Lower leg skin (tissue), 4 donors: ENCODE data around the gene LDLR. TPM values are rescaled to one million over a fixed set of nuclear protein-coding genes. Genes with fewer than 3 reads are reported as not detected.
"Not testable (repeated sequence)": the region's sequence is repeated elsewhere in the genome, so short reads cannot be mapped to it uniquely, and the experiment has no call there.

Experiments
- DNase-seq, 2 donors: peaks; one replicate each; pipeline ENCODE4 v3.0.0-alpha.2; 2019; ENCODE audit warnings: low spot score in 2 of 2
- H3K4me3 ChIP-seq: fragments of 200-600 bp; sonication (generic); 2 replicates; pipeline ENCODE4 v1.5.1; 2017; ENCODE audit warnings: mild to moderate bottlenecking, low read depth; ENCODE audit not compliant: poor library complexity, severe bottlenecking
- CTCF ChIP-seq, 3 donors: fragments of 450-650 bp; IDR thresholded peaks; one replicate each; pipeline ENCODE4 v1.5.1; 2016; ENCODE audit warnings: antibody characterized with exemption in 3 of 3, mild to moderate bottlenecking in 3 of 3, moderate library complexity in 2 of 3
- POLR2A ChIP-seq, 2 donors: fragments of 450-650 bp; IDR thresholded peaks; one replicate each; pipeline ENCODE4 v1.6.1; 2016 to 2017; ENCODE audit warnings: antibody characterized with exemption in 2 of 2, mild to moderate bottlenecking in 1 of 2, moderate library complexity in 1 of 2
- WGBS, 2 donors: methylation state at CpG; one replicate each; pipeline ENCODE4 v1.1.5; 2018; 5-methylcytosine and 5-hydroxymethylcytosine counted together
- intact Hi-C: fragments of 100-400 bp; cut with DNase I; formaldehyde crosslinking; loops from one replicate; pipeline ENCODE4 v1.15.0; 2023; ENCODE audit warnings: low total_unique reads
- total RNA-seq, 4 donors: library from RNA; depleted of rRNA; stranded (reverse); fragments of >200 nt; gene quantifications; one replicate each; pipeline ENCODE4 v1.1.0, GENCODE V29; 2016

The LDLR gene
- total RNA-seq, 4 donors from 2014 or later = 48.7 to 62.8 (median 58.7) TPM

- no peak for DNase-seq
- intact Hi-C loops = no loop called here
- H3K4me3 ChIP-seq = no peak overlapping the region
- TF ChIP-seq CTCF (IDR thresholded peaks at IDR 0.05) (no peak), POLR2A (IDR thresholded peaks at IDR 0.05) (no peak)
- 90 to 93% methylated on average over 15 of the region's 15 CpGs for WGBS, 2 donors
Measured at GRCh38 chr19:11093689-11094238, 4.5 kb downstream of the LDLR start.

GRCh38 chr19:11094520-11094894 lies 5.2 kb downstream of the LDLR start:
- intact Hi-C loops = no loop called here
- TF ChIP-seq CTCF (IDR thresholded peaks at IDR 0.05) (no peak), POLR2A (IDR thresholded peaks at IDR 0.05) (no peak)
- DNase-seq = no peak
- H3K4me3 ChIP-seq = no peak overlapping the region
- 77 to 78% methylated on average over 4 of the region's 4 CpGs for WGBS, 2 donors

- H3K4me3 ChIP-seq = no peak overlapping the region
- no peak for TF ChIP-seq CTCF (IDR thresholded peaks at IDR 0.05)
- TF ChIP-seq POLR2A (IDR thresholded peaks at IDR 0.05) = no peak
- DNase-seq = peak in 1 of 2 donors; percentile 90
- intact Hi-C loops = no loop called here
- 35 to 37% methylated on average over 10 of the region's 10 CpGs for WGBS, 2 donors
Measured at GRCh38 chr19:11096210-11096841, 7.1 kb downstream of the LDLR start.

- WGBS, 2 donors = 86% methylated on average over 6 of the region's 6 CpGs
- H3K4me3 ChIP-seq, intact Hi-C loops, DNase-seq: not testable (repeated sequence)
Measured at GRCh38 chr19:11097367-11097766, 8.1 kb downstream of the LDLR start.

- no peak for DNase-seq
- TF ChIP-seq CTCF (IDR thresholded peaks at IDR 0.05) (no peak), POLR2A (IDR thresholded peaks at IDR 0.05) (no peak)
- intact Hi-C loops = no loop called here
- 96 to 100% methylated on average over 2 of the region's 2 CpGs for WGBS, 2 donors
- no peak overlapping the region for H3K4me3 ChIP-seq
Measured at GRCh38 chr19:11098327-11098726, 9.1 kb downstream of the LDLR start.

- no peak for DNase-seq
- intact Hi-C loops = no loop called here
- WGBS, 2 donors = 80 to 100% methylated on average over 3 of the region's 3 CpGs
- no peak overlapping the region for H3K4me3 ChIP-seq
- TF ChIP-seq CTCF (IDR thresholded peaks at IDR 0.05) = no peak
Measured at GRCh38 chr19:11098861-11099260, 9.6 kb downstream of the LDLR start.
